Measurements from ENCODE around the gene DENND4A.

DENND4A gene

DNA sequence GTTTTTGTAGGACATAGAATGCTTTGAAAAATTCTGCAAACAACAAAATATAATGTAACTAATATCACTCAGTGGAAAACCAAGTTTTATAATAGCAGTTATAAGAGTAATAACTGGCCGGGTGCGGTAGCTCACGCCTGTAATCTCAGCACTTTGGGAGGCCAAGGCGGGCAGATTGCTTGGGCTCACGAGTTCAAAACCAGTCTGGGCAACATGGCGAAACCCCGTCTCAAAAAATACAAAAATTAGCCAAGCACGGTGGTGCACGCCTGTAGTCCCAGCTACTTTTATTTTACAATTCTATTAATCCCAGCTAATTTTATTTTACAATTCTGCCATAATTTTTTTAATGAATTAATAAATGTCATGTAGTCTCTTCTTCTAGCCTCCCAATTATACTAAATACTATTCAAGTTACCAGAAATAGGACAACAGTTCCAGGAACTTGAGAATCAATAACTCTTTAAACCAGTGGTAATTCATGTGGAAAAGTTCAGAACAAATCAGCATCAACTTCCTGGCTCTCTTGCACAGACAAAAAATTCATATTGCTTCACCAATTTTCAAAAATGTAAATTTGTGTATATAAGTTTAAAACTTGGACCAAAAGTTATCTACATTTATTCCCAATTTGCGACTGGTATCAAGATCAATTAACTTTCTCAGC lies 2.2 kb downstream of the DENND4A start:
- TF ChIP-seq FOXP2 (optimal IDR thresholded peaks at IDR 0.05; ENCODE audit: borderline replicate concordance, extremely low read depth, extremely low read length, insufficient read depth) (no peak), SIN3A (IDR thresholded peaks at IDR 0.05; ENCODE audit: borderline replicate concordance, insufficient read depth, low read length) (no peak), POLR2AphosphoS5 (IDR thresholded peaks at IDR 0.05; ENCODE audit: low read depth, low read length) (no peak), TAF1 (IDR thresholded peaks at IDR 0.05; ENCODE audit: borderline replicate concordance, insufficient read depth, low read length) (no peak)
- TF ChIP-seq, protein P1, sequence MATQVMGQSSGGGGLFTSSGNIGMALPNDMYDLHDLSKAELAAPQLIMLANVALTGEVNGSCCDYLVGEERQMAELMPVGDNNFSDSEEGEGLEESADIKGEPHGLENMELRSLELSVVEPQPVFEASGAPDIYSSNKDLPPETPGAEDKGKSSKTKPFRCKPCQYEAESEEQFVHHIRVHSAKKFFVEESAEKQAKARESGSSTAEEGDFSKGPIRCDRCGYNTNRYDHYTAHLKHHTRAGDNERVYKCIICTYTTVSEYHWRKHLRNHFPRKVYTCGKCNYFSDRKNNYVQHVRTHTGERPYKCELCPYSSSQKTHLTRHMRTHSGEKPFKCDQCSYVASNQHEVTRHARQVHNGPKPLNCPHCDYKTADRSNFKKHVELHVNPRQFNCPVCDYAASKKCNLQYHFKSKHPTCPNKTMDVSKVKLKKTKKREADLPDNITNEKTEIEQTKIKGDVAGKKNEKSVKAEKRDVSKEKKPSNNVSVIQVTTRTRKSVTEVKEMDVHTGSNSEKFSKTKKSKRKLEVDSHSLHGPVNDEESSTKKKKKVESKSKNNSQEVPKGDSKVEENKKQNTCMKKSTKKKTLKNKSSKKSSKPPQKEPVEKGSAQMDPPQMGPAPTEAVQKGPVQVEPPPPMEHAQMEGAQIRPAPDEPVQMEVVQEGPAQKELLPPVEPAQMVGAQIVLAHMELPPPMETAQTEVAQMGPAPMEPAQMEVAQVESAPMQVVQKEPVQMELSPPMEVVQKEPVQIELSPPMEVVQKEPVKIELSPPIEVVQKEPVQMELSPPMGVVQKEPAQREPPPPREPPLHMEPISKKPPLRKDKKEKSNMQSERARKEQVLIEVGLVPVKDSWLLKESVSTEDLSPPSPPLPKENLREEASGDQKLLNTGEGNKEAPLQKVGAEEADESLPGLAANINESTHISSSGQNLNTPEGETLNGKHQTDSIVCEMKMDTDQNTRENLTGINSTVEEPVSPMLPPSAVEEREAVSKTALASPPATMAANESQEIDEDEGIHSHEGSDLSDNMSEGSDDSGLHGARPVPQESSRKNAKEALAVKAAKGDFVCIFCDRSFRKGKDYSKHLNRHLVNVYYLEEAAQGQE (IDR thresholded peaks at IDR 0.05; ENCODE audit: insufficient read depth in 1 of 2, low read depth in 2 of 2, low read length in 2 of 2): no peak

DNA sequence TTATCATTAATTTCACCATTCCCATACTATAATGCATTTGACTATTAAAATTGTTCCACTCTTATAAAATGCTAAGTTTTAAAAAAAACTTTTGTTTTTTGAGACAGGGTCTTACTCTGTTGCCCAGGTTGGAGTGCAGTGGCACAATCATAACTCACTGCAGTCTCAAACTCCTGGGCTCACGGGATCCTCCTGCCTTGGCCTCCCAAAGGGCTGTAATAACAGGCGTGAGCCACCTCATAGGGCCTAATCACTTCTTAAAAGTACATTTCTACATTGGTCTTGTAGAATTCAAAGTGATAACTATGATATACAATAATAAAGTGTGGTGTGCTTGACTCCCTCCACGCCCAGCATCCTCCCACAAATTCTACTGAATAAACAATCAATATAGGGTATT lies 3.0 kb downstream of the DENND4A start:
- TF ChIP-seq TAF1 (IDR thresholded peaks at IDR 0.05; ENCODE audit: borderline replicate concordance, insufficient read depth, low read length) (no peak), FOXP2 (optimal IDR thresholded peaks at IDR 0.05; ENCODE audit: borderline replicate concordance, extremely low read depth, extremely low read length, insufficient read depth) (no peak), SIN3A (IDR thresholded peaks at IDR 0.05; ENCODE audit: borderline replicate concordance, insufficient read depth, low read length) (no peak)
- TF ChIP-seq, protein P1 (IDR thresholded peaks at IDR 0.05; ENCODE audit: insufficient read depth in 1 of 2, low read depth in 2 of 2, low read length in 2 of 2): no peak

DNA sequence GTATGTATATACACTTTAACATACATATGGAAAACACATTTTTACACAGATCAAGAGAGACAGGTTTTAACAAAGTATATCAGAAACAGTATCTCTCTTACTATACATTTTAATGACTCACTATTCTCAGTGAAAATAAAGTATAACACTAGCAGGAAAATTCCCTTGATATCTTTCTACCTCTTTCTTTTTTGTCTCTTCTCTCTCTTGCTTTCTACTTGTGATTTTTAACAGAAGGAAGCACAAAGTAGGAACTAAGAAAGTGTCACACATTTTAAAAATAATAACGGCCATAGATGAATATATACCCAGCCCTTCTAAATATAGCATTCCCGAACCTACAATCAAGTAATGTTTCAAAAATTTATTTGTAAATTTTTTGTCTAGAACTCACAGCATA lies 4.8 kb downstream of the DENND4A start:
- TF ChIP-seq, protein P1 (IDR thresholded peaks at IDR 0.05; ENCODE audit: insufficient read depth in 1 of 2, low read depth in 2 of 2, low read length in 2 of 2): no peak
- TF ChIP-seq POLR2AphosphoS5 (IDR thresholded peaks at IDR 0.05; ENCODE audit: low read depth, low read length): no peak
- TF ChIP-seq TAF1 (IDR thresholded peaks at IDR 0.05; ENCODE audit: borderline replicate concordance, insufficient read depth, low read length): no peak
- TF ChIP-seq SIN3A (IDR thresholded peaks at IDR 0.05; ENCODE audit: borderline replicate concordance, insufficient read depth, low read length): no peak
- TF ChIP-seq FOXP2 (optimal IDR thresholded peaks at IDR 0.05; ENCODE audit: borderline replicate concordance, extremely low read depth, extremely low read length, insufficient read depth): no peak

DNA sequence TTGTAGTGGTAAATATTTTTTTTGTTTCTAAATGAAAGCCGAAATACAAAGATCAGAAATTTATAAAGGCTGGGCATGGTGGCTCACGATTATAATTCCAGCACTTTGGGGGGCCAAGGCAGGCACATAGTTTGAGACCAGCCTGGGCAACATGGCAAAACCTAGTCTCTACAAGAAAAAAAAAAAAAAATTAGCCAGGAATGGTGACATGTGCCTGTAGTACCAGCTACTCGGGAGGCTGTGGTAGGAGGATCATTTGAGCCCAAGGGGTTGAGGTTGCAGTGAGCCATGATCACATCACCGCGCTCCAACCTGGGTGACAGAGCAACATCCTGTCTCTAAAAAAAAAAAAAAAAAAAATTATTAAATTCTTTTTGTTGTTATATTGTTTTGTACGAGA lies 6.9 kb downstream of the DENND4A start:
- TF ChIP-seq TAF1 (IDR thresholded peaks at IDR 0.05; ENCODE audit: borderline replicate concordance, insufficient read depth, low read length): no peak
- TF ChIP-seq, protein P1 (IDR thresholded peaks at IDR 0.05; ENCODE audit: insufficient read depth in 1 of 2, low read depth in 2 of 2, low read length in 2 of 2): no peak
- no peak for TF ChIP-seq POLR2AphosphoS5 (IDR thresholded peaks at IDR 0.05; ENCODE audit: low read depth, low read length)
- no peak for TF ChIP-seq SIN3A (IDR thresholded peaks at IDR 0.05; ENCODE audit: borderline replicate concordance, insufficient read depth, low read length)
- no peak for TF ChIP-seq FOXP2 (optimal IDR thresholded peaks at IDR 0.05; ENCODE audit: borderline replicate concordance, extremely low read depth, extremely low read length, insufficient read depth)

All from PFSK-1 (cell line).